GM19025 (cell line): ENCODE data around the gene FBP2.
"Not testable (repeated sequence)": the region's sequence is repeated elsewhere in the genome, so short reads cannot be mapped to it uniquely, and the experiment has no call there.

Experiments
- ATAC-seq: cut with Tn5 transposase; IDR thresholded peaks from one replicate; pipeline ENCODE4 v1.9.1; 2021; ENCODE audit warnings: mild to moderate bottlenecking, low read depth, moderate library complexity; ENCODE audit not compliant: unreplicated experiment

The FBP2 gene

DNA sequence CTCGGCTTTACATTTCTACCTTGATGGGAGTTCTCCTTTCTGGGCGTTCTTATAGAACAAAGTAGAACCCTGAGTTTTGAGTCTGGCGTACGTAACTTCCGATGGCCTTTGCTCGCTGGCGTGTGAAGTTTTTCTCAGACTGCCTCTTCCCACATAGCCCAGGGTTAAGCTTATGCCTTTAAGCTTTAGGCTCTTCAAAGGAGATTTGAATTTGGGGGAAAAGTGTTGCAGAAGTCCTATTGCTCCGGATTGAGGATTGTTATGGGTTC lies 13.7 kb upstream of the FBP2 start:
- no peak for ATAC-seq

DNA sequence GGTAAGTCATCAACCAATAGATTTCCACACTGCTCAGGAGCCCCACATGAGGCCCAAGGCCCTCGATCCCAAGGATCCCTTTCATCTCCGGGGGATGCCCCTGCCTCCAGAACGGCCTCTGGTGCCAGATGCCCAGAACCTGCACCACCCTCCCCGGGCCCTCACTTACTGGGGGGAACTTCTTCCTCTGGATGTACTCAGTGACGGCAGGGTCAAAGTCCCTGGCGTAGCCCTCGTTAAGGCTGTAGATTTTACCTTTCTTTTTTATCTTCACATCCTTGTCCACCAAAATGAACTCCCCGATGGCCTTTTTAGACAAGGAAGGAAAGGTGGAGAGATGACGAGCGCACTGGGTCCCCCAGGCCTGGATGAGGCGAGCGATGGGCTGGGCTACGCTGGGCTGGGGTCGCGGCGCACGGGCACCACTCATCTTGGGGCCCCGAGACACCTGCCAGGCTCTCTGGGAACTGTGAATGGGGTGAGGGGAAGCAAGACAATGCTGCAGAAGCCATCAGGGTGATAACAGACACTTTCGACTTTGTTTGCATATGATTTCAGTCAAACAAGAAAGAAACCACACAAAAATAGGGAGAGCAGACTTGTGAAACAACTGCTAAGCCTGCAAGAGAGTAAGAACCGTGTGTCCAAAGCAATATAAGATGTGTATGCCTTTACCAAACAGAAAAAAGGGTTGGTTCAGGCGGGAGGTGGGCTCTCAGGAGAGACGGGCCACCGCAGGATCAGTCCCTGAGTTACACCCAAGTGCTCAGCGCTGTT lies 13.2 kb upstream of the FBP2 start:
- no peak for ATAC-seq

GRCh38 chr9:94603259-94604160 lies 9.9 kb upstream of the FBP2 start:
- no peak for ATAC-seq

DNA sequence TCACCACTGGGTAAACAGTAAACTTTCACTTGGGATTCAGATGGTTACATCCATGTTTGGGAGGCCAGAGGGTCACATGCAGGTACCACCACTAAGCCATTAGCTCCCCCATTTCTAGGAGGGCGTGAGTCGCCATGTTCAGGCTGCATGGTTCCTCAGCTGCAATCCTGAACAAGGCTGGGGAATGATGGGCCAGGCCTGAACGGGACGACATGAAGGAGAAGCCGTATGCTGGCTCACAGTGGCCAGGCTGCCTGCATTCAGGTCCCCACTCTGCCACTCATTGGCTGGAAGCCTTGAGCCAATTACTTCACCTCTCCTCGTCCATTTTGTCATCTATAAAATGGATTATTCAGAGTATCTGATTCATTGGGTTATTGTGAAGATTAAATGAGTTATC lies 9.0 kb upstream of the FBP2 start:
- no peak for ATAC-seq

GRCh38 chr9:94600715-94601114 lies 7.1 kb upstream of the FBP2 start:
- no peak for ATAC-seq

DNA sequence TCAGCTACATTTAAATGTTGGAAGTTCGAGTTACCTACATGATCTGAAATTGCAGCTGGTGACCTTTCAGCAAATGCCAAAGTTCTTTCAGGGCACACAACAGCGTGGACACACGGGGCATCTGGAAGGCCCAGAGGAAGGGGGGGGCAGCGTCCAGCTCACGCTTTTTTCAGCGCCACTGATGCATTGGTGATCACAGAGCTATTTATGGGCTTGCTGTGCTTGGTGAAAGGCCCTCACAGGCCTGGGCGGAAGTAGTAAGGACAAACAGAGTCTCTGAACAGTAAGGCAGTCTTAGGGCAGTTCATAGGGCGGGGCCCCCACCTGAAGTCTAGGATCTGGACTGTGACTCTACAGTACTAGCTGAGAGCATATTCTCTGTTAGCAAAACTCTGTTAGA lies 6.6 kb upstream of the FBP2 start:
- no peak for ATAC-seq

DNA sequence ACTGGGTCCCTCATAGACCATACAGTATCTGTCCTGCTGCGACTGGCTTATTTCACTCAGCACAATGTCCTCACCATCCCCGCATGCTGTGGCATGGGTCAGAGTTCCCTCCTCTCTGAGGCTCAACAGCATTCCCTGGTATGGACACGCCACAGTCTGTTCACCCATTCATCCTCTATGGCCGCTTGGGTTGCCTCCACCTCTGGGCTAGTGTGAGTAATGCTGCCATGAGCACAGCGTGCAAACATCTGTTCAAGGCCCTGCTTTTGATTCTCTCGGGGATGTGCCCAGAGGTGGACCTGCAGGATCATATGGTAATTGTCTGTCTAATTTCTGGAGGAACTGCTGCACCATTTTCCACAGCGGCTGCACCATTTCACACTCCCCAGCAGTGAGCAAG lies 5.5 kb upstream of the FBP2 start:
- ATAC-seq: no peak

DNA sequence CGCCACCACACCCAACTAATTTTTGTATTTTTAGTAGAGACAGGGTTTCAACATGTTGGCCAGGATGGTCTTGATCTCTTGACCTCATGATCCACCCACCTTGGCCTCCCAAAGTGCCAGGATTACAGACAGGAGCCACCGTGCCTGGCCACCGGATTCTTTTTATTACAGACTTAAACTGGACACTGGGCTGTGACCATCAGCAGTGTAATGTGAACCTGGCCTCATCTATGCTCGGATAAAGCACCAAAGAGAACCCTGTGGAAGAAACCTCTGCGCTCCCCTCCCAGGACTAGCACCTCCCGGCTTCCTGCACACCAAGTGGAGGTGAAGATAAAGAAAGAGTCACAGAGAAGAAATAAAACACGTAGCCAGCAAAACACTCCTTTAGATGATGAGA lies 941 bp downstream of the FBP2 start:
- ATAC-seq: not testable (repeated sequence)

DNA sequence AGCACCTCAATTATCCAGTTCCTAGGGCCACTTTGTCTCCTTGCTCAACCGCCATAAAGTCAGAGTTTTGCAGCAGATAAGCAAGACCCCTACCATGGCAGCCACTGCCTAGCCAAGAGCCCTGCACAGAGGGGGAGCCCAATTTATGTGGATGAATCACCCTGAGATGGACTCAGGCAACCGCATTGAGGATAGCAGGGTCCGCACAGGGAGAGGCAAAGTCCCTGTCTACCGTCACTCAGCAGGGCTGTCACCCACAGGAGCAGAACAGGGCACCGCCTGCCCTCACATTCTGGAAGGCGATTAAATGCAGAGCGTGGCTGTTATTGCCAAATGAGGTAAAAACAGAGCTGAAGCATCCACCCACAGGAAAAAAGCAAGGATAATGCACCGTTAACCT lies 1.7 kb downstream of the FBP2 start:
- ATAC-seq: no peak

- ATAC-seq: not testable (repeated sequence)
Observed at GRCh38 chr9:94591046-94591545, 2.5 kb downstream of the FBP2 start.

DNA sequence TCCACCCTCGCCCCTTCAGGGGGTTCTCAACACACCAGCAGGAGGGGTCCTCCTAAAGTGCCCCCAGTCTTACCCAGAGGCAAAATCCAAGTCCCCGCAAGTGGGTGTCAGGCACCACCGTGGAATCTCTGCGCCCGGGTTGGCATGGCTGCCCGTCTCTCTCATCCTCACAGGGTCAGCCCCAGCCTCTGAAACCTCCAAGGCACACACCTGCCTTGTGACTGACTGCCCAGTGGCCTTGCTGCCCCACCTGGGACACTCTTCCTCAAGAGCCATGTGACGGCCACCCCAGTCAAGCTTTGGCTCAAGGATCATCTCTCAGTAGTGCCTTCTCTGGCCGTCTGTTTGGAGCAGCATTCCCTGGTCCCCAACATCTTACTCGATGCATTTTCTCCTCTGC lies 4.9 kb downstream of the FBP2 start:
- no peak for ATAC-seq

GRCh38 chr9:94586814-94587213 lies 6.8 kb downstream of the FBP2 start:
- ATAC-seq: no peak

DNA sequence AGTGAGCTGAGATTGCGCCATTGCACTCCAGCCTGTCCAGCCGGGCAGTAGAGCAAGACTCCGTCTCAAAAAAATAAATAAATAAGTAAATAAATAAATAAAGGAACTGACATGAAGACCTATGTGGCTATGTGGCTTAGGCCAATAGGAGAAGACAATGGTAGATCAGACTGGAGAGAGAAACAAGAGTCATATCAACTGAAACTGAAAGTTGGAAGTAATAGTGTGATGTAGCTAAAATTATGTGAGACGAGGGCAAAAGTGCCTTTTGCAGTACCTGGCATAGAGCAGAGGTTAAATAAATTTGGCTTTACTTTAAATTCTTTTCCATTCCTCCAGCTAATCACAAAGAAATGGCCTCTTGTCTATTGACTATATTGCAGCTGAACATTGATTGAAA lies 7.3 kb downstream of the FBP2 start:
- ATAC-seq: no peak

DNA sequence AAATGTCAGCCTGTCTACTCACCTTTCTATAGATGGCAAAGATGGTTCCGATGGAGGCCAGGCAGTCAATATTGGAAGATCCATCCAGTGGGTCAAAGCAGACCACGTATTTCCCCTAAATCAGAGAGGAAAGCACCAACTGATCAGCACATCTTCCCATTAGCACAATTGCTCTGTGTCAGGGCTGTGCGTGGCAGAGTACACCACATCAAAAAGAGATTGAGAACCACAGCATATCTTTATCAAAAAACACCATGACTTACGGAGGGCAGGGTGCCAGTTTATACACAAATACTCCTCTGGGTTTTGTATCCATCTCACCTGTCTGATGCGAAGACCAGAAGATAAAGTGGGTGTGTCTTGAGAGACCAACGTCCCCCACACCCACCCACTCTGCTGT lies 9.1 kb downstream of the FBP2 start:
- ATAC-seq: no peak

DNA sequence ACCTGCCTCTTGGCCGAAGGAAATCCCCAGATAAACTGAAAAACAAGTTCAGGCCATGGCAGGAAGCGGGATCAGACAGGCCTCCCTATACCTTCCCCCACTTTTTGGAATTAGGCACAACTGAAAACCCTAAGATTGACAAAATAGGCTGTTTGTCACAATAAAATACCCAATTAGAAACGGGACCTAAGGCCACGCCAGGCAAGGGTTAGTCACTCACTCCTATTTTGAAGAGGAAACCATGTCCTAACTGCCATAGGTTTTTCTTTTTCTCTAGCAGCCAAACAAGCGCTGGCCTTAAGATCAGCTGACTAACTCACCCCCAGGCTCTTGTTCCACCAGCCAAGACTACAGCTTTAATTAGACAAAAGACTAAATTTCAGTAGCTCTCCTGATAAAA lies 11.9 kb downstream of the FBP2 start:
- no peak for ATAC-seq

DNA sequence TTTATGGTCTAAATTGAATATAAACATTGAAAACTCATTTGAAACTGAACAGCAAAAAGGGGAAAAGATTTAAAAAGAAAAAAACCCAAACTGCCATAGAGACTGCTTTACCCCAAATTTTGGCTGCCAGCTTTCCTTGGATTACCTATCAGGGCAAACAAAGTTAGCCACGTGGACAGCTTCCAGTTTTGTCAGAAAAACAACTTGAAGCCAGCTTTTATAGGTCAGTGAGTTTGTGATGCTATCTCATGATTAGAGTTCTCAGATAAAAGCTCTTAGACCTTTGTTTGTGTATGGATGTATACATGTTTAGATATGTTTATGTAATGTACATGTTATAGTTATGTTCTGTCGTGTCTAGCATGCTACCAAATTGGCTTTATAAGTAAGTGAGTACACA lies 16.1 kb downstream of the FBP2 start:
- ATAC-seq: no peak

GRCh38 chr9:94577036-94577435 lies 16.6 kb downstream of the FBP2 start:
- ATAC-seq: no peak

- ATAC-seq: no peak
Observed at GRCh38 chr9:94576131-94576530, 17.5 kb downstream of the FBP2 start.

- no peak for ATAC-seq
Observed at GRCh38 chr9:94568972-94569712, 24.5 kb downstream of the FBP2 start.

- no peak for ATAC-seq
Observed at GRCh38 chr9:94568250-94568889, 25.3 kb downstream of the FBP2 start.

DNA sequence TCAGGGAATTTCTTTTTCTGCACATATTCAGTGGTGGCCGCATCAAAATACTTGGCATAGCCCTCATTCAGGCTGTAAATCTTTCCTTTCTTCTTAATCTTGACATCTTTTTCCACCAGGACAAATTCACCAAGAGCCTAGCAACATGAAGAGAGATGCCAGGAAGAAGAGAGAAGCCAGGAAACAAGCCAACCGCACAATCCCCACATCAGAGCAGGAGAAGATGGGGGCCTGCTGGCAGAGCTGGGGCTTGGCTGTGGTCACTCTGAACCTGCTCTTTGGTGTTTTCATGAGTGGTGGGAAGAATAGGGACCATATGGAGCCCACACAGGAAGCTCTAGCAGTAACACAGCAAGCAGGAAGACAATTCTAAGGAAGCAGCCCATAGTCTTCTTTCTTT lies 26.4 kb downstream of the FBP2 start:
- no peak for ATAC-seq
